ENCODE results near the gene TPPP3.
"Not testable (repeated sequence)": the region's sequence is repeated elsewhere in the genome, so short reads cannot be mapped to it uniquely, and the experiment has no call there.

TPPP3 gene

DNA sequence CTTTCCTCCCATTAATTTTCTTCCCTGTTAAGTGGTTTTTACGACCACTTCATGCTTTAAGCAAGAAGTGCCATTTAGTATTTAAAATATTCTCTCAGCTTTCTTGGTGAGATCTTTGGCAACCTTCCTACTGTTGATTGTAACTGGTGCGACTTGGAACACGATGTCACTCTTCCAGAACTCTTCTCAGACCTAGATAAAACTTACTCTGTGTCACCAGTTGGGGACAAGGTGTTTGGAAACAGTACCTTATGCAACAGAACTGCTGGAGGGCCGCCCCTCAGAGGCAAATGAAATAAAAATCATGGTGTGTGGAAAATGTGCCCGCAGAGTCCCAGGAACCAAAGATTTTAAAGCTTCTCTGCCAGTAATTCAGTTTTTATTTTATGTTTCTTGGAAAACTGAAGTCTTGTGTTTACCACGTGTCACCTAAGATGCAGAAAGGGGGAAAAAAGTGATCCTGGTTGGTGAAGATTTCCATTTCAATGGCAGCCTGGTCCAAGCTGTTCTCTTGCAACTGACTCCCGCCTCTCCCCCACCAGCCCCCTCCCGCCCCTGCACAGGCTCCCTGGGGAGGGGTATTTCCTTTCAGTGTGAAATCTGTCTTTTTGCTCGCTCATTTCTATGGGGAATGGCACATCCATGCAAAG, 30.4 kb upstream of the TPPP3 start:
- Histone ChIP-seq H3K4me3 (ENCODE audit: low read depth, low read length) (peak overlapping the region; percentile 30), H3K9ac (ENCODE audit: low read depth, low read length) (no peak overlapping the region), H3K27me3 (ENCODE audit: control insufficient read depth, insufficient read depth, low read length) (peaks cover 6% of the 10 kb centered on the region), H3K4me1 (ENCODE audit: control insufficient read depth, insufficient read depth, low read length) (peaks cover 35% of the 10 kb centered on the region), H3K9me3 (ENCODE audit: control insufficient read depth, insufficient read depth, low read length) (no peaks in the 10 kb centered on the region), H3K36me3 (ENCODE audit: control insufficient read depth, insufficient read depth, low read length) (peaks cover 2% of the 10 kb centered on the region)

GRCh38 chr16:67423015-67423414, 29.7 kb upstream of the TPPP3 start:
- no peak overlapping the region for H3K4me3 ChIP-seq (ENCODE audit: low read depth, low read length)
- H3K4me1 ChIP-seq (ENCODE audit: control insufficient read depth, insufficient read depth, low read length), result peaks cover 31% of the 10 kb centered on the region
- H3K27me3 ChIP-seq (ENCODE audit: control insufficient read depth, insufficient read depth, low read length), result peaks cover 2% of the 10 kb centered on the region
- peaks cover 2% of the 10 kb centered on the region for H3K36me3 ChIP-seq (ENCODE audit: control insufficient read depth, insufficient read depth, low read length)
- no peaks in the 10 kb centered on the region for H3K9me3 ChIP-seq (ENCODE audit: control insufficient read depth, insufficient read depth, low read length)
- no peak overlapping the region for H3K9ac ChIP-seq (ENCODE audit: low read depth, low read length)

- Histone ChIP-seq H3K27me3 (ENCODE audit: control insufficient read depth, insufficient read depth, low read length) (no peaks in the 10 kb centered on the region), H3K9me3 (ENCODE audit: control insufficient read depth, insufficient read depth, low read length) (no peaks in the 10 kb centered on the region), H3K9ac (ENCODE audit: low read depth, low read length) (no peak overlapping the region), H3K36me3 (ENCODE audit: control insufficient read depth, insufficient read depth, low read length) (peaks cover 2% of the 10 kb centered on the region), H3K4me1 (ENCODE audit: control insufficient read depth, insufficient read depth, low read length) (peaks cover 31% of the 10 kb centered on the region), H3K4me3 (ENCODE audit: low read depth, low read length) (no peak overlapping the region)
Observed at GRCh38 chr16:67421030-67421429, 27.7 kb upstream of the TPPP3 start.

GRCh38 chr16:67419931-67420330, 26.6 kb upstream of the TPPP3 start:
- Histone ChIP-seq H3K4me3 (ENCODE audit: low read depth, low read length) (no peak overlapping the region), H3K9me3 (ENCODE audit: control insufficient read depth, insufficient read depth, low read length) (no peaks in the 10 kb centered on the region), H3K27me3 (ENCODE audit: control insufficient read depth, insufficient read depth, low read length) (no peaks in the 10 kb centered on the region), H3K9ac (ENCODE audit: low read depth, low read length) (no peak overlapping the region), H3K36me3 (ENCODE audit: control insufficient read depth, insufficient read depth, low read length) (peaks cover 2% of the 10 kb centered on the region), H3K4me1 (ENCODE audit: control insufficient read depth, insufficient read depth, low read length) (peaks cover 20% of the 10 kb centered on the region)

DNA sequence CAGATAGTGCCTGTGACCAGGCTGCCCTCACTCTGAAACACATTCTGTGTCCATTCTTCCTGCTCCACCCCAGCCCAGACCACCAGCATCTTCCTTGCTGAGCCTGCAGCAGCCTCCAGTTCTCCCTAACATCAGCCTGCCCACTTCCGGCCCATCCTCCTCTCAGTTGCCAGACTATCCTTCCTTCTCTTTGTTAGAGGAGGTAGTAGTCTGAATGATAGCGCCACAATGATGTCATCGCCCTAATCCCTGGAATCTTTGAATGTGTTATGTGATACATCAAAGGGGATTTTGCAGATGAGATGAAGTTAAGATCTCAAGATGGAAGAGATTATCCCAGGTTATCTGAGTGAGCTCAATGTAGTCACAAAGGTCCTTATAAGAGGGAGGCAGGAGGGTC, 26.2 kb upstream of the TPPP3 start:
- Histone ChIP-seq H3K9me3 (ENCODE audit: control insufficient read depth, insufficient read depth, low read length) (no peaks in the 10 kb centered on the region), H3K4me1 (ENCODE audit: control insufficient read depth, insufficient read depth, low read length) (peaks cover 17% of the 10 kb centered on the region), H3K9ac (ENCODE audit: low read depth, low read length) (no peak overlapping the region), H3K36me3 (ENCODE audit: control insufficient read depth, insufficient read depth, low read length) (peaks cover 2% of the 10 kb centered on the region), H3K27me3 (ENCODE audit: control insufficient read depth, insufficient read depth, low read length) (no peaks in the 10 kb centered on the region), H3K4me3 (ENCODE audit: low read depth, low read length) (no peak overlapping the region)

- Histone ChIP-seq H3K36me3 (ENCODE audit: control insufficient read depth, insufficient read depth, low read length) (peaks cover 2% of the 10 kb centered on the region), H3K4me3 (ENCODE audit: low read depth, low read length) (no peak overlapping the region), H3K9ac (ENCODE audit: low read depth, low read length) (no peak overlapping the region), H3K4me1 (ENCODE audit: control insufficient read depth, insufficient read depth, low read length) (peaks cover 11% of the 10 kb centered on the region), H3K27me3 (ENCODE audit: control insufficient read depth, insufficient read depth, low read length) (no peaks in the 10 kb centered on the region), H3K9me3 (ENCODE audit: control insufficient read depth, insufficient read depth, low read length) (no peaks in the 10 kb centered on the region)
Observed at GRCh38 chr16:67417333-67418061, 24.2 kb upstream of the TPPP3 start.

DNA sequence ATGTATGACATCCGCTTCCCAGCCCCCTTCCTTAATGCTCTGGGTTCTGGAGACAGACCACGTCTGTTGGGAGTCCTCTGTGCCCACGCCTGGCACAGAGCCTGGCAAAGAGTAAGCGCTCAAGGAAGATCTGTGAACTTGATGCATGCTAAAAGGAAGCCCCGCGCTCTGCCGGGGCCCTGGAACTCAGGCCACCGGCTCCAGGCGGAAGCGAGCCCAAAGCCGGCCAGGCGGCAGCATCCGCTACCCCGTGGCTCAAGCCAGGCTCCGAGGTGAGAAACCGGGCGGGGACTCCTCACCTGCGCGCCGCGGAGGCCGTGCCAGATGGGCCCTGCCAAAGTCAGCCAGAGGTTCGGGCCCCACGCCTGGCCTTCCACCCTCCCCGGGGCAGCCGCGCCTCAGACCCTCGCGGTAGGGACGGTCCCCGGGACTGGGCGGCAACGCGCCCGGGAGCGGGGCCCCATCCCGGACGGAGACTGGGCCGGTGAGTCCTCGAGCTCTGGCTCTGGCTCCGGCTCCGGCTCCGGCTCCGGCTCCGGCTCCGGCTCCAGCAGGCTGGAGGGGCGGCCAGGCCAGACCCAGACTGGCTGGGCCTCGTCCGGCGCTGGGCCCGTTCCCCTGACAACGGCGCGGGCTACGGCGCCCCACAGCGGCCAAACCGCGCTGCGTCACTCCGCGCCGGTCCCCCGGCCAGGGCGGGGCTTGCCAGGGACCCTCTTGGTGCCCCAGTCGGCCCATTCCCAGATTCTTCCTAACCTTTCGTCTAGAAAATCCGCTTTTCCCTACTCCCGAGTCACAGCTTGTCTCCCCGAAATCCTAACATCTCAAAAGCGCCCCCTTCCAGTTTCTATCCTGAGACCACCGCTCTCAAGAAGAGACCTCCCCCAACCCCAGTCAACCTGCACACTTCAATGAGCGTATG, 22.8 kb upstream of the TPPP3 start, which contains the start of gene ZDHHC1:
Gene ZDHHC1 (minus strand): TSS at position 606 of the 922 bp plus-strand sequence. CDS start 8,702 bp downstream, outside the sequence.
- H3K4me1 ChIP-seq (ENCODE audit: control insufficient read depth, insufficient read depth, low read length), result peaks cover 9% of the 10 kb centered on the region
- H3K9me3 ChIP-seq (ENCODE audit: control insufficient read depth, insufficient read depth, low read length), result no peaks in the 10 kb centered on the region
- H3K36me3 ChIP-seq (ENCODE audit: control insufficient read depth, insufficient read depth, low read length), result peaks cover 2% of the 10 kb centered on the region
- peak within 1 kb of the TSS; percentile 58 for H3K4me3 ChIP-seq (ENCODE audit: low read depth, low read length)
- no peak within 1 kb of the TSS for H3K9ac ChIP-seq (ENCODE audit: low read depth, low read length)
- H3K27me3 ChIP-seq (ENCODE audit: control insufficient read depth, insufficient read depth, low read length), result no peaks in the 10 kb centered on the region

DNA sequence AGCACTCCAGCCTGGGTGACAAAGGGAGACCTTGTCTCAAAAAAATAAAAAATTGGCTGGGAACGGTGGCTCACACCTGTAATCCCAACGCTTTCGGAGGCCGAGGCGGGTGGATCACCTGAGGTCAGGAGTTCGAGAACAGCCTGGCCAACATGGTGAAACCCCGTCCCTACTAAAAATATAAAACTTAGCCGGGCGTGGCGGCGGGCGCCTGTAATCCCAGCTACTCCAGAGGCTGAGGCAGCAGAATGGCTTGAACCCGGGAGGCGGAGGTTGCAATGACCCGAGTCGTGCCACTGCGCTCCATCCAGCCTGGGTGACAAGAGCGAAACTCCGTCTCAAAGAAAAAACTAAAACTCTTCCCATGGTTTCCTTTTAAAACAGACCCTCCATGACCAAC, 22.1 kb upstream of the TPPP3 start:
- H3K9ac ChIP-seq (ENCODE audit: low read depth, low read length); H3K36me3 ChIP-seq (ENCODE audit: control insufficient read depth, insufficient read depth, low read length); H3K4me1 ChIP-seq (ENCODE audit: control insufficient read depth, insufficient read depth, low read length); H3K27me3 ChIP-seq (ENCODE audit: control insufficient read depth, insufficient read depth, low read length); H3K9me3 ChIP-seq (ENCODE audit: control insufficient read depth, insufficient read depth, low read length): not testable (repeated sequence)
- peak overlapping the region; percentile 58 for H3K4me3 ChIP-seq (ENCODE audit: low read depth, low read length)

DNA sequence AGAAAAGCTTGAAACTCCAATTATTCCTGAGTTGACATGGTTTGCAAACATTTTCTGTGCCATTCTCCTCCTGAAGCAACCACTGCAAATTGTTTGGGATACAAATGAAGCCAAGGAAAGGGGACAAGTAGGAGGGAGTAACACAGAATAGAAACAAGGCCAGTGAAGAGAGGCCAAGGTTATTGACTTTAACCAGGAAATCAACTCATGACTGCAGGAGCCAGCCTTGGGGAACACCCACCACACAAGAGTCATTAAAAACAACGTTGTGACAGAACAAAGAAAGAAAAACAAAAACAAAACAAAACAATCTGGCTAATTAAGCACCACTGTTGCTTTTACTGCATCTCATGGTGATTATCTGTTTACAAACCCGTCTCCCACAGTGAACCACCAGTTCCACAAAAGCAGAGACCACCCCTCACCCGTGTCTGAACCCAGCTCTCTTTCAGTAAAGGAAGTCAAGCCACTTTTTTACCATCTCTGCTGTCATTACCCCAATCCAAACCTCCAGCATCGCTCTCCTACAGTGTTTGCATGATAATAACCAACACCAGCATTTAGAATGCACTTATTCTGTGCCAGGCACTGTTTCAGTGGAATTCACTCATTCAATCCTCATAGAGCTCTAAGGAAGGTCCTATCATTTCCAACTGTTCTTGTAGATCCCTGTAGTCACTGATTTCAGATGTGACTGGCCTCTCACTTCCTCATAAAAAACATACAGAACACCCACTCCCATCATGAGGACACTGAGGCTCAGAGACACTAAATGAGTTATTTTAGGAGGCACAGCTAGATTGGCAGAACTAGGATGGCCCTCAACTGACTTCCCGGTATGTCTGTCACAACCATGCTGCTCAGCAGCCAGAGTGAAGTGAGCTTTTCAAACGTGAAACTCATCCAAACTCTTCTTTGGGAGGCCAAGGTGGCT, 20.9 kb upstream of the TPPP3 start:
- Histone ChIP-seq H3K4me3 (ENCODE audit: low read depth, low read length) (no peak overlapping the region), H3K9me3 (ENCODE audit: control insufficient read depth, insufficient read depth, low read length) (no peaks in the 10 kb centered on the region), H3K9ac (ENCODE audit: low read depth, low read length) (no peak overlapping the region), H3K36me3 (ENCODE audit: control insufficient read depth, insufficient read depth, low read length) (no peaks in the 10 kb centered on the region), H3K27me3 (ENCODE audit: control insufficient read depth, insufficient read depth, low read length) (no peaks in the 10 kb centered on the region), H3K4me1 (ENCODE audit: control insufficient read depth, insufficient read depth, low read length) (peaks cover 14% of the 10 kb centered on the region)

DNA sequence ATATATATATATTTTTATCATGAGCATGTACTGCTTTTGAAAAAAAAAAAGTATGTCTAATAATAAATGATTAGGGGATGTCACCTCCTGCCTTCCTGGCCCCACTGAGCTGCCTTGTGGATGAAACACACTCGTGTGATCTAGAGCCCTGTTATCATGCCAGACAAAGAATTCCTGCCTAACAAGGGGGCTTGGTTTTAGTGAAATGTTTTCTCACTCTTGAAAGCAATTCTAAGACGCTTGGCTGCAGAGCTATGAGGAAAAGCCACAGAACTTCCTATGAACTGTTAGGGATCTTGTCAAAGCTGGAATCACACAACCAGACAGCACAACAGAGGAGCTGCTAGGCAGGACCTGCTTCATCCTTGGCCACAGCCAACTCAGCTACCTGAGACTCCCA, 19.0 kb upstream of the TPPP3 start:
- Histone ChIP-seq H3K9me3 (ENCODE audit: control insufficient read depth, insufficient read depth, low read length) (no peaks in the 10 kb centered on the region), H3K9ac (ENCODE audit: low read depth, low read length) (no peak overlapping the region), H3K4me1 (ENCODE audit: control insufficient read depth, insufficient read depth, low read length) (peaks cover 17% of the 10 kb centered on the region), H3K36me3 (ENCODE audit: control insufficient read depth, insufficient read depth, low read length) (no peaks in the 10 kb centered on the region), H3K4me3 (ENCODE audit: low read depth, low read length) (no peak overlapping the region), H3K27me3 (ENCODE audit: control insufficient read depth, insufficient read depth, low read length) (no peaks in the 10 kb centered on the region)

- peaks cover 18% of the 10 kb centered on the region for H3K4me1 ChIP-seq (ENCODE audit: control insufficient read depth, insufficient read depth, low read length)
- H3K27me3 ChIP-seq (ENCODE audit: control insufficient read depth, insufficient read depth, low read length), result no peaks in the 10 kb centered on the region
- H3K9ac ChIP-seq (ENCODE audit: low read depth, low read length), result no peak overlapping the region
- H3K9me3 ChIP-seq (ENCODE audit: control insufficient read depth, insufficient read depth, low read length), result no peaks in the 10 kb centered on the region
- H3K4me3 ChIP-seq (ENCODE audit: low read depth, low read length), result no peak overlapping the region
- H3K36me3 ChIP-seq (ENCODE audit: control insufficient read depth, insufficient read depth, low read length), result no peaks in the 10 kb centered on the region
Observed at GRCh38 chr16:67411339-67411738, 18.0 kb upstream of the TPPP3 start.
